BE2C (cell line): ENCODE data around the gene CACNB3.

Source experiments
- DNase-seq: peaks from one replicate; pipeline ENCODE4 v3.0.0-alpha.2; 2020
- H3K27me3 ChIP-seq: fragments of 250-450 bp; sonication (Bioruptor Pico); 2 replicates; pipeline ENCODE4 v1.5.1; 2020; ENCODE audit warnings: mild to moderate bottlenecking
- H3K36me3 ChIP-seq: fragments of 250-450 bp; sonication (Bioruptor Pico); 2 replicates; pipeline ENCODE4 v1.5.1; 2020; ENCODE audit warnings: mild to moderate bottlenecking
- H3K4me1 ChIP-seq: fragments of 250-450 bp; sonication (Bioruptor Pico); 2 replicates; pipeline ENCODE4 v1.5.1; 2020
- H3K4me3 ChIP-seq: 2 replicates; pipeline ENCODE4 v1.5.1; 2011; ENCODE audit warnings: low read depth, low read length
- H3K9me3 ChIP-seq: fragments of 250-450 bp; sonication (Bioruptor Pico); 2 replicates; pipeline ENCODE4 v1.5.1; 2020
- TF ChIP-seq, protein P1 (sequence below): IDR thresholded peaks from 2 replicates; pipeline ENCODE4 v1.5.1; 2012; ENCODE audit warnings: mild to moderate bottlenecking, low read depth, low read length

Gene CACNB3

DNA sequence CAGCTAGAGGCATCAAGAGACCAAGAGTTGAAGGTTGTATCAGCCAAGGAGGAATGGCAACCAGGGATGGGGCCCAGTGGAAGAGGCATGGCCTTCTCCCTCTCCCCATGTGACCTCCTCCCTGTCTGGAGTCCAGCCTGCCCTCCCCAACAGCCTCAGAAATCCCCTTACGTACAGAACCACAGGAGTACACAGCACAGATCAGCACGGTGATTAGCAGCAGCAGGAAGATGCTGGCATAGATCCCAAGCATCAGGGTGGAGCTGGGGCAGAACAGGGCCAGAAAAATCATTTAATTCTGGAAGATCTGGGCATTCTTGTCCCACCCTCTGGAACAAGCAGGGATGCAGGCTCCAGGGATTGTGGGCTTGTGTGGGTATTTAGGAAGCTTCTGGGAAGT lies 43.8 kb upstream of the CACNB3 start:
- Histone ChIP-seq H3K36me3 (no peaks in the 10 kb centered on the region), H3K4me1 (peaks cover 4% of the 10 kb centered on the region; the same call in 1 of the 2 replicates), H3K27me3 (no peaks in the 10 kb centered on the region), H3K9me3 (no peaks in the 10 kb centered on the region), H3K4me3 (no peak overlapping the region)
- no peak for DNase-seq
- TF ChIP-seq, protein P1, sequence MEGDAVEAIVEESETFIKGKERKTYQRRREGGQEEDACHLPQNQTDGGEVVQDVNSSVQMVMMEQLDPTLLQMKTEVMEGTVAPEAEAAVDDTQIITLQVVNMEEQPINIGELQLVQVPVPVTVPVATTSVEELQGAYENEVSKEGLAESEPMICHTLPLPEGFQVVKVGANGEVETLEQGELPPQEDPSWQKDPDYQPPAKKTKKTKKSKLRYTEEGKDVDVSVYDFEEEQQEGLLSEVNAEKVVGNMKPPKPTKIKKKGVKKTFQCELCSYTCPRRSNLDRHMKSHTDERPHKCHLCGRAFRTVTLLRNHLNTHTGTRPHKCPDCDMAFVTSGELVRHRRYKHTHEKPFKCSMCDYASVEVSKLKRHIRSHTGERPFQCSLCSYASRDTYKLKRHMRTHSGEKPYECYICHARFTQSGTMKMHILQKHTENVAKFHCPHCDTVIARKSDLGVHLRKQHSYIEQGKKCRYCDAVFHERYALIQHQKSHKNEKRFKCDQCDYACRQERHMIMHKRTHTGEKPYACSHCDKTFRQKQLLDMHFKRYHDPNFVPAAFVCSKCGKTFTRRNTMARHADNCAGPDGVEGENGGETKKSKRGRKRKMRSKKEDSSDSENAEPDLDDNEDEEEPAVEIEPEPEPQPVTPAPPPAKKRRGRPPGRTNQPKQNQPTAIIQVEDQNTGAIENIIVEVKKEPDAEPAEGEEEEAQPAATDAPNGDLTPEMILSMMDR: no peak

DNA sequence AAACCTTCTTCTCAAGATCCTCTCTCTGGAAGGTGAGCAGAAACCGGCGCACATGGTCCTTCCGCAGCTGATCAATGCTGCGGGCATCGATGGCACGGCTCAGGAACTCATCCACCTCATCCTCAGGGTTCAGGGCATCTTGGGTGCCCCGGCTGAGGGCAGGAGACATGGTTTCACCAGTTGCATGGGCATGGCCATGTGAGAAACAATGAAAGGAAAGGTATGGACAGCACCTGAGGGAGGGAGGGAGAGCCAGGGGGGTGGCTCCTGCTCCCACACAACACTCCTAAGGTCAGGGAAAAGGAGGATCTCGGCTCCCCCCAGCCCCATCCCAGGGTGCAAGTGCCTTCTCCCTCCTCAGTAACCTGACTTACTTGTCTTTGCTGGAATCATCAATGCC lies 43.0 kb upstream of the CACNB3 start:
- no peaks in the 10 kb centered on the region for H3K36me3 ChIP-seq
- H3K4me1 ChIP-seq: peaks cover 4% of the 10 kb centered on the region; the same call in 1 of the 2 replicates
- H3K9me3 ChIP-seq: no peaks in the 10 kb centered on the region
- TF ChIP-seq, protein P1: no peak
- no peak overlapping the region for H3K4me3 ChIP-seq
- H3K27me3 ChIP-seq: no peaks in the 10 kb centered on the region
- DNase-seq: no peak

GRCh38 chr12:48775991-48776649 lies 42.2 kb upstream of the CACNB3 start:
- no peak overlapping the region for H3K4me3 ChIP-seq
- peaks cover 4% of the 10 kb centered on the region; the same call in 1 of the 2 replicates for H3K4me1 ChIP-seq
- TF ChIP-seq, protein P1: no peak
- H3K36me3 ChIP-seq: no peaks in the 10 kb centered on the region
- H3K27me3 ChIP-seq: no peaks in the 10 kb centered on the region
- no peaks in the 10 kb centered on the region for H3K9me3 ChIP-seq
- DNase-seq: no peak

GRCh38 chr12:48776956-48777355 lies 41.3 kb upstream of the CACNB3 start:
- Histone ChIP-seq H3K4me1 (peaks cover 4% of the 10 kb centered on the region; the same call in 1 of the 2 replicates), H3K36me3 (no peaks in the 10 kb centered on the region), H3K9me3 (no peaks in the 10 kb centered on the region), H3K27me3 (no peaks in the 10 kb centered on the region), H3K4me3 (no peak overlapping the region)
- no peak for DNase-seq
- TF ChIP-seq, protein P1: no peak

- TF ChIP-seq, protein P1: no peak
- H3K4me1 ChIP-seq: peaks cover 4% of the 10 kb centered on the region; the same call in 1 of the 2 replicates
- H3K4me3 ChIP-seq: no peak overlapping the region
- no peaks in the 10 kb centered on the region for H3K36me3 ChIP-seq
- no peak for DNase-seq
- H3K27me3 ChIP-seq: no peaks in the 10 kb centered on the region
- H3K9me3 ChIP-seq: no peaks in the 10 kb centered on the region
These were observed 40.5 kb upstream of the CACNB3 start for GRCh38 chr12:48777501-48778400.

- Histone ChIP-seq H3K4me3 (no peak overlapping the region), H3K27me3 (no peaks in the 10 kb centered on the region), H3K36me3 (no peaks in the 10 kb centered on the region), H3K9me3 (no peaks in the 10 kb centered on the region), H3K4me1 (no peaks in the 10 kb centered on the region)
- TF ChIP-seq, protein P1: no peak
- no peak for DNase-seq
These were observed 38.4 kb upstream of the CACNB3 start for GRCh38 chr12:48779869-48780268.
